Fibroblast of peridontal ligament (primary cell): ENCODE measurements around the gene ZNF101.
A peak's percentile ranks its signal among the peaks of the same experiment; 100 is the strongest.

Experiments
- DNase-seq: peaks from one replicate; pipeline ENCODE4 v3.0.0-alpha.2; 2010; ENCODE audit errors: extremely low read depth

ZNF101 gene

GRCh38 chr19:19668230-19669012 is at the start of gene ZNF101:
Gene ZNF101 (plus strand): TSS chr19:19668839. CDS start chr19:19668964, 125 bp downstream.
- DNase-seq, result peak; percentile 82

- no peak for DNase-seq
These were observed 49.3 kb upstream of the ZNF101 start for GRCh38 chr19:19619181-19619848.

- DNase-seq, result no peak
These were observed 48.8 kb upstream of the ZNF101 start for GRCh38 chr19:19619849-19620210.

- DNase-seq, result no peak
These were observed 45.3 kb upstream of the ZNF101 start for GRCh38 chr19:19623383-19623782.

GRCh38 chr19:19624032-19624570 is 44.5 kb upstream of the ZNF101 start:
- no peak for DNase-seq

GRCh38 chr19:19626516-19627472 is 41.8 kb upstream of the ZNF101 start:
- DNase-seq, result no peak

GRCh38 chr19:19627621-19628500 is 40.8 kb upstream of the ZNF101 start, which contains the start of gene LPAR2:
Gene LPAR2 (minus strand): TSS chr19:19628220. CDS start chr19:19627275, 945 bp downstream.
- no peak for DNase-seq

- DNase-seq, result peak; percentile 35
These were observed 40.0 kb upstream of the ZNF101 start for GRCh38 chr19:19628501-19629134.

- no peak for DNase-seq
These were observed 38.6 kb upstream of the ZNF101 start for GRCh38 chr19:19630062-19630414.

- DNase-seq, result no peak
These were observed 38.2 kb upstream of the ZNF101 start for GRCh38 chr19:19630426-19630825.

- no peak for DNase-seq
These were observed 37.3 kb upstream of the ZNF101 start for GRCh38 chr19:19631346-19631745.

GRCh38 chr19:19632661-19633060 is 36.0 kb upstream of the ZNF101 start:
- no peak for DNase-seq

GRCh38 chr19:19633711-19634515 is 34.7 kb upstream of the ZNF101 start:
- DNase-seq, result no peak

- DNase-seq, result no peak
These were observed 33.9 kb upstream of the ZNF101 start for GRCh38 chr19:19634516-19635312.

GRCh38 chr19:19635313-19635702 is 33.3 kb upstream of the ZNF101 start:
- DNase-seq, result no peak

- DNase-seq, result no peak
These were observed 32.0 kb upstream of the ZNF101 start for GRCh38 chr19:19636573-19637185.

GRCh38 chr19:19637186-19637522 is 31.5 kb upstream of the ZNF101 start:
- no peak for DNase-seq

GRCh38 chr19:19637523-19638251 is 31.0 kb upstream of the ZNF101 start:
- no peak for DNase-seq
